Trophoblast cell (in vitro differentiated cells and primary cell): ENCODE data around the gene CDH18.

Source experiments
- DNase-seq, 2 donors: peaks; one replicate each; pipeline ENCODE4 v3.0.0-alpha.2; 2016
- H2AFZ ChIP-seq: 2 replicates; pipeline ENCODE4 v1.6.1; 2013; ENCODE audit warnings: low read length, moderate library complexity, mild to moderate bottlenecking; ENCODE audit not compliant: insufficient read depth, poor library complexity
- H2AK5ac ChIP-seq: 2 replicates; pipeline ENCODE4 v1.6.1; 2013; ENCODE audit warnings: mild to moderate bottlenecking, low read length
- H2BK120ac ChIP-seq: 2 replicates; pipeline ENCODE4 v1.6.1; 2013; ENCODE audit warnings: low read length, mild to moderate bottlenecking, moderate library complexity; ENCODE audit not compliant: insufficient read depth, poor library complexity
- H2BK12ac ChIP-seq: 2 replicates; pipeline ENCODE4 v1.6.1; 2013; ENCODE audit warnings: mild to moderate bottlenecking, low read length, moderate library complexity
- H2BK5ac ChIP-seq: 2 replicates; pipeline ENCODE4 v1.6.1; 2013; ENCODE audit warnings: low read length, low read depth, moderate library complexity, mild to moderate bottlenecking; ENCODE audit not compliant: poor library complexity
- H3K14ac ChIP-seq: 2 replicates; pipeline ENCODE4 v1.6.1; 2013; ENCODE audit warnings: mild to moderate bottlenecking, low read length
- H3K18ac ChIP-seq: 2 replicates; pipeline ENCODE4 v1.6.1; 2013; ENCODE audit warnings: mild to moderate bottlenecking, low read length
- H3K23ac ChIP-seq: 2 replicates; pipeline ENCODE4 v1.6.1; 2013; ENCODE audit warnings: low read length
- H3K27ac ChIP-seq: 2 replicates; pipeline ENCODE4 v1.5.1; 2013; ENCODE audit warnings: low read depth, mild to moderate bottlenecking, inconsistent platforms, low read length, moderate library complexity
- H3K27me3 ChIP-seq: 2 replicates; pipeline ENCODE4 v1.6.1; 2013; ENCODE audit warnings: inconsistent platforms, mild to moderate bottlenecking, low read length, moderate library complexity; ENCODE audit not compliant: insufficient read depth
- H3K36me3 ChIP-seq, 2 experiments: 1 replicate in 1 of 2; 2 replicates in 1 of 2; pipeline ENCODE4 v1.6.1; 2013; ENCODE audit warnings: low read length in 2 of 2, mild to moderate bottlenecking in 2 of 2, moderate library complexity in 1 of 2; ENCODE audit not compliant: insufficient read depth in 2 of 2, control insufficient read depth in 1 of 2
- H3K4ac ChIP-seq: 2 replicates; pipeline ENCODE4 v1.6.1; 2013; ENCODE audit warnings: low read depth, mild to moderate bottlenecking, low read length, moderate library complexity
- H3K4me1 ChIP-seq, 2 experiments: 1 replicate in 1 of 2; 2 replicates in 1 of 2; pipeline ENCODE4 v1.6.1; 2013; ENCODE audit warnings: low read length in 2 of 2, mild to moderate bottlenecking in 2 of 2, moderate library complexity in 1 of 2; ENCODE audit not compliant: insufficient read depth in 2 of 2, control insufficient read depth in 1 of 2
- H3K4me2 ChIP-seq: 2 replicates; pipeline ENCODE4 v1.6.1; 2013; ENCODE audit warnings: inconsistent platforms, mild to moderate bottlenecking, low read length, moderate library complexity
- H3K4me3 ChIP-seq: 2 replicates; pipeline ENCODE4 v1.5.1; 2013; ENCODE audit warnings: mild to moderate bottlenecking, low read depth, low read length, inconsistent platforms
- H3K79me1 ChIP-seq: one replicate; pipeline ENCODE4 v1.6.1; 2013; ENCODE audit warnings: low read length
- H3K79me2 ChIP-seq: 2 replicates; pipeline ENCODE4 v1.6.1; 2013; ENCODE audit warnings: low read length, mild to moderate bottlenecking; ENCODE audit not compliant: control insufficient read depth, insufficient read depth, poor library complexity
- H3K9ac ChIP-seq: 2 replicates; pipeline ENCODE4 v1.6.1; 2013; ENCODE audit warnings: mild to moderate bottlenecking, low read length
- H3K9me3 ChIP-seq: 2 replicates; pipeline ENCODE4 v1.6.1; 2013; ENCODE audit warnings: low read depth, mild to moderate bottlenecking, control low read depth, inconsistent platforms, low read length; ENCODE audit not compliant: insufficient read depth
- H4K12ac ChIP-seq: 2 replicates; pipeline ENCODE4 v1.6.1; 2013; ENCODE audit warnings: low read depth, mild to moderate bottlenecking, low read length, moderate library complexity
- H4K8ac ChIP-seq: 2 replicates; pipeline ENCODE4 v1.6.1; 2013; ENCODE audit warnings: low read depth, mild to moderate bottlenecking, low read length, moderate library complexity
- H4K91ac ChIP-seq: one replicate; pipeline ENCODE4 v1.6.1; 2013; ENCODE audit warnings: low read depth, mild to moderate bottlenecking, low read length, moderate library complexity
- whole genome bisulfite sequencing: extraction: QIAGEN DNeasy Blood & Tissue Kit; methylation state at CpG from one replicate; pipeline ENCODE4 v1.1.7; 2013; ENCODE audit warnings: missing lambda C conversion rate; ENCODE audit not compliant: insufficient read length, insufficient coverage; ENCODE audit errors: extremely low coverage; 5-methylcytosine and 5-hydroxymethylcytosine counted together

Gene CDH18

GRCh38 chr5:19739671-19740070, 248.3 kb downstream of the CDH18 start:
- Histone ChIP-seq H2BK5ac (no peak overlapping the region), H4K8ac (no peak overlapping the region), H2AK5ac (no peak overlapping the region), H2AFZ (no peak overlapping the region), H3K36me3 (no peaks in the 10 kb centered on the region), H3K79me2 (no peaks in the 10 kb centered on the region), H3K79me1 (no peaks in the 10 kb centered on the region), H2BK120ac (no peak overlapping the region), H2BK12ac (no peak overlapping the region), H3K4me1 (no peaks in the 10 kb centered on the region), H3K27me3 (no peaks in the 10 kb centered on the region), H3K4me2 (no peak overlapping the region), H4K12ac (no peak overlapping the region), H3K18ac (no peak overlapping the region), H3K4ac (no peak overlapping the region), H3K9ac (no peak overlapping the region), H3K23ac (no peak overlapping the region), H3K4me3 (no peak overlapping the region), H3K27ac (no peak overlapping the region), H3K9me3 (no peaks in the 10 kb centered on the region), H4K91ac (no peak overlapping the region), H3K14ac (no peak overlapping the region)
- DNase-seq, result no peak
- WGBS, result no CpG with 5 or more reads among the region's 1 CpG

- Histone ChIP-seq H2AFZ (no peak overlapping the region), H3K36me3 (no peaks in the 10 kb centered on the region), H3K27me3 (no peaks in the 10 kb centered on the region), H2BK120ac (no peak overlapping the region), H3K79me2 (no peaks in the 10 kb centered on the region), H3K9ac (no peak overlapping the region), H4K12ac (no peak overlapping the region), H3K4me1 (peaks cover 0 to 3% of the 10 kb centered on the region in 2 experiments), H3K27ac (no peak overlapping the region), H3K23ac (no peak overlapping the region), H3K18ac (no peak overlapping the region), H4K8ac (no peak overlapping the region), H3K4me2 (no peak overlapping the region), H3K14ac (no peak overlapping the region), H2BK5ac (no peak overlapping the region), H4K91ac (no peak overlapping the region), H3K4ac (no peak overlapping the region), H2BK12ac (no peak overlapping the region), H2AK5ac (no peak overlapping the region), H3K79me1 (no peaks in the 10 kb centered on the region), H3K9me3 (peaks cover 5% of the 10 kb centered on the region), H3K4me3 (no peak overlapping the region)
- WGBS, result no CpG with 5 or more reads among the region's 1 CpG
- DNase-seq, result peak; percentile 56 to 68
These were observed 253.2 kb downstream of the CDH18 start for GRCh38 chr5:19734776-19735175.

GRCh38 chr5:19733612-19734495, 254.1 kb downstream of the CDH18 start:
- no peak overlapping the region for H3K9ac ChIP-seq
- no peak overlapping the region for H2BK120ac ChIP-seq
- whole genome bisulfite sequencing, result no CpG with 5 or more reads among the region's 6 CpGs
- H3K4me3 ChIP-seq, result no peak overlapping the region
- H4K8ac ChIP-seq, result no peak overlapping the region
- H3K4ac ChIP-seq, result no peak overlapping the region
- H3K79me2 ChIP-seq, result no peaks in the 10 kb centered on the region
- DNase-seq, result no peak
- H3K9me3 ChIP-seq, result peaks cover 5% of the 10 kb centered on the region
- no peak overlapping the region for H2AFZ ChIP-seq
- no peaks in the 10 kb centered on the region for H3K79me1 ChIP-seq
- no peak overlapping the region for H2BK5ac ChIP-seq
- no peak overlapping the region for H2BK12ac ChIP-seq
- no peak overlapping the region for H3K18ac ChIP-seq
- no peaks in the 10 kb centered on the region for H3K36me3 ChIP-seq
- no peak overlapping the region for H3K4me2 ChIP-seq
- H3K23ac ChIP-seq, result no peak overlapping the region
- no peak overlapping the region for H4K91ac ChIP-seq
- H3K27me3 ChIP-seq, result no peaks in the 10 kb centered on the region
- H3K4me1 ChIP-seq, result peaks cover 0 to 3% of the 10 kb centered on the region in 2 experiments
- no peak overlapping the region for H2AK5ac ChIP-seq
- no peak overlapping the region for H3K14ac ChIP-seq
- no peak overlapping the region for H3K27ac ChIP-seq
- no peak overlapping the region for H4K12ac ChIP-seq

- no peak overlapping the region for H3K27ac ChIP-seq
- no peak overlapping the region for H2AK5ac ChIP-seq
- H3K79me2 ChIP-seq, result no peaks in the 10 kb centered on the region
- no peak overlapping the region for H4K12ac ChIP-seq
- H3K36me3 ChIP-seq, result no peaks in the 10 kb centered on the region
- no peak overlapping the region for H2AFZ ChIP-seq
- H3K14ac ChIP-seq, result no peak overlapping the region
- H3K4me2 ChIP-seq, result no peak overlapping the region
- peaks cover 2% of the 10 kb centered on the region for H3K9me3 ChIP-seq
- H3K4ac ChIP-seq, result no peak overlapping the region
- no peak overlapping the region for H4K91ac ChIP-seq
- no peak for DNase-seq
- H3K18ac ChIP-seq, result no peak overlapping the region
- no peak overlapping the region for H3K23ac ChIP-seq
- no peak overlapping the region for H3K4me3 ChIP-seq
- no peak overlapping the region for H2BK5ac ChIP-seq
- WGBS, result no CpG with 5 or more reads among the region's 3 CpGs
- no peak overlapping the region for H4K8ac ChIP-seq
- H3K79me1 ChIP-seq, result no peaks in the 10 kb centered on the region
- peaks cover 0 to under 1% of the 10 kb centered on the region in 2 experiments for H3K4me1 ChIP-seq
- H2BK12ac ChIP-seq, result no peak overlapping the region
- H3K9ac ChIP-seq, result no peak overlapping the region
- no peak overlapping the region for H2BK120ac ChIP-seq
- no peaks in the 10 kb centered on the region for H3K27me3 ChIP-seq
These were observed 259.4 kb downstream of the CDH18 start for GRCh38 chr5:19728571-19728970.
